AG20443 (cell line): ENCODE results near the gene NHS.
"Not testable (repeated sequence)": the region's sequence is repeated elsewhere in the genome, so short reads cannot be mapped to it uniquely, and the experiment has no call there.

ENCODE experiments used
- DNase-seq: peaks from one replicate; pipeline ENCODE4 v3.0.0; 2012; ENCODE audit warnings: low spot score, mixed read lengths

NHS gene

GRCh38 chrX:17549107-17549651 is 174.2 kb downstream of the NHS start:
- DNase-seq: no peak

- no peak for DNase-seq
Observed at GRCh38 chrX:17550011-17550410, 175.0 kb downstream of the NHS start.

GRCh38 chrX:17552044-17552650 is 177.1 kb downstream of the NHS start:
- DNase-seq: peak; percentile 24

GRCh38 chrX:17553469-17553868 is 178.5 kb downstream of the NHS start:
- peak; percentile 55 for DNase-seq

DNA sequence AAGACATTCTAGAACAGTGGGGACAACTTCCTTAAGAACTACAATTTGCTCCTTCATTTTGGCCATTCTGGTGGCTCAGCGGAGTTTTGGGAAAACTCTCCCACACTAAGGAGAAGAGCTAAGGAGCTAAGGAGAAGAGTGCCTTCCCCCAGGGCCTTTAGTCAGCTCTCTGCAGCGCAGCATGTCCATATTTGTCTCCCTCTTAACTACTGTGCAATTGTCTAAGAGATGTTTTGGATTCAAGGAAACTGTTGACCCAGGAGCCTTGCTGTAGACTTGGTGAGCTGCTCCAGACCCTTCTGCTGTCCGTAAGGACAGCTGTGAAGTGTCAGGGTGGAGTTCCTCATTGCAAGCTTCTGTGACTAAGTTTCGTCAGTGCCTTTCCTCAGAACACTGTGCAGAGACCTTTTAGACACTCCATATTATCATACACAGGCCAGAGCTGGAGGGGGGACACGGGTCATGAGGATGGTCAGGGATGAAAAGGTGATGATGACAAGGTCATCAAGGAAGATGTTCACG is 179.0 kb downstream of the NHS start:
- no peak for DNase-seq

DNA sequence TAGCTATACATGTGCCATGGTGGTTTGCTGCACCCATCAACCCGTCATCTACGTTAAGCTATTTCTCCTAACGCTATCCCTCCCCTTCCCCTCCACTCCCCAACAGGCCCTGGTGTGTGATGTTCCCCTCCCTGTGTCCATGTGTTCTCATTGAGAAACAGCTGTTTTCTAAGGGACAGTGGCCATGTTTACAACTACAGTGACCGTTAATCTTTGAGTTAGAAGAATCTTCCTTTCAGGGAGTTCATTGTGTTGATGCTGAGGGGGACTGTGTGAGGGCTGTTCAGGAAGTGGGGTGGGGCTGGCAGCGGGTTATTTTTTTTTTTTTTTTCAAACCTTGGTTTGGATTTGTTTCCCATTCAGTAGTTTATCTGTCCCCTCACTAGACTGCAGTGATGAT is 179.9 kb downstream of the NHS start:
- no peak for DNase-seq

- no peak for DNase-seq
Observed at GRCh38 chrX:17555846-17556245, 180.8 kb downstream of the NHS start.

GRCh38 chrX:17559728-17560379 is 184.9 kb downstream of the NHS start:
- DNase-seq: peak; percentile 66

DNA sequence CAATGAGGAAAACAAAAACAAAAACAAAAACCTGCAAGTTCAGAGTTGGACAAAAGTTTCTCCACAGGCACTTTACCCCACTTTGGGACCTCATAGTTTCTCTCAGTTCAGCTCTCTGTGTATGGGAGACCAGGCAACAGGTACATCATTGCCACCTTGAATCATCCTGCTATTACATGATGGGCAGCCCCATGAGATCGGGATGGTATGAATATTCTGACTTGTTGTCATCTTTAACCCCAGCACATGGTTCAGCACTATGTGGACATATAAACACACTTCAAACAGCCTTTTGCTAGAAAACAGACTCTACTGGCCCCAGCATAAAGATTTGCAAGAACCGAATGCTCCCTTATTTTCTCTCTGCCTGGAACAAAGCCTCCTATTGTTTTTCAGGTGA is 185.4 kb downstream of the NHS start:
- no peak for DNase-seq

DNA sequence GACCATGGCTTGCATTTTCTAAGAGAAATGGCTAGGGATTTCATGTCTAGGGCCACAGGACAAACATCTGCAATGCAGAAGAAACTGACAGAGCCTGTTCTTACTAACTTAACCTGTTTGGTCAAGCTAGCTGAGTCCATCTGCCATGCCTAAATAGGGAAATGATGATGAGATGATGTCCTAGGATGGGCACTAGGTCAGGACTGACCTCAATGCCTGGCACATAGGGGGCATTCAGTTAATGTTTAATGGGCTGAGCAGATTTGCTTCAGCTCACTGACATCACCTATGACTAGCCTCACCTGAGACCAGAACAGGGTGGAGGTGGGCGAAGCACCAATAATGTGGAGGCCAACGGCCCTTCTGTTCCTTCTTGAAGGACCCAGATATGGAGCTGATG is 188.1 kb downstream of the NHS start:
- no peak for DNase-seq

DNA sequence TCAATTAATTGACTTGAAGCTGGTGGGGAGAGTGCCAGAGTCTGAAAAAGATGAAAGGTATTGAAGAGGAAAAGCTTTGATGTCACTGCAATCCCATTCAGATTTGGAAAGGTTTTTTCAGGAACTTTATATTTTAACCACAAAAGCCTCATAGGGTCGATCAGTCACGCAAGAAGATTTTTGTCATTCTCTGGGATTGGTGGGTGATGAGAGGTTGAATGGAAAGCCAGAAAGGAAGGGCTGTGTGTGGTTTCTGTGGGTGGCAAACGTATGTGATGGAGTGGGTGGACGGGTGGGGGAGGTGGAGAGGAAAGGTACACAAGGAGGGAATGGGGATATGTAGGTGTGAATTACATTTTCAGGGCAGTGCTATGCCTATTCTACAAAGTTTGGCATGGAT is 188.5 kb downstream of the NHS start:
- no peak for DNase-seq

- peak; percentile 18 for DNase-seq
Observed at GRCh38 chrX:17564689-17565409, 189.8 kb downstream of the NHS start.

DNA sequence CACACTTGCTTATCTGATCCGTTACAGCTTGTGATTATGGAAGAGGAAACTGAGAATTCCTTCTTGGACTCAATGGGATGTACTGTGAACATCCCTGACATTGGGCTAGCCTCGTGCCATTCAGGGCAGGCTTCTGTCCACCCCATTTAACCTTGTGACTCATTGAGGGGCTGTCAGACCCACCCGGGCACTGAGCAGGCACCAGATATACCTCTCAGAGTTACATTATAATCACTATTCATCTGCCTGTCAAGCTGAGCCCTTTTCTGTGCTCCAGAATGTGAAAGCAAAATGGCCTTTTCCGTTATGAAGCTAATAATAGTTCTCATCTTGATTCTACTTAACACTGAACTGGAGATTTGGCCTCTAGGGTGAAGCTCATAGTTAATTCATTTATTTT is 191.7 kb downstream of the NHS start:
- no peak for DNase-seq

DNA sequence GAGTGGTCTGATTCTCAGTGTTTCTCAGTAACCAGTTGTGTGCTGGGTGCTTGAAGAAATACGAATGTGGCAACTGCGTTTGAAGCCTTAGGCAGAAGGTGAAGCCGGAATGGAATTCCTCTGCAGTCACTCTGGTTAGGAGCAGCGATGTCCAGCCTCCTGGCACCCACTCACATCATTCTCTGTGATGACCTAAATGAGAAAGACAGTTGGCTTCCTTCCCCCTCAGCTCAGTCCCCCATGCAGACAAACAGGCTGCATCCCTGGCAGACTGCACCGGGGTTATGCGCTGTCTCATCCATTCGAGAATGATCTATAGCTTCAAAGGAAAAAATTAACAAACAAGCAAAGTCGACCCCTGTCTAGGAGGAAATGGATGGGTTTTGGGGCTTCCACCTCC is 192.2 kb downstream of the NHS start:
- DNase-seq: peak; percentile 14

- DNase-seq: no peak
Observed at GRCh38 chrX:17567821-17568220, 192.8 kb downstream of the NHS start.

DNA sequence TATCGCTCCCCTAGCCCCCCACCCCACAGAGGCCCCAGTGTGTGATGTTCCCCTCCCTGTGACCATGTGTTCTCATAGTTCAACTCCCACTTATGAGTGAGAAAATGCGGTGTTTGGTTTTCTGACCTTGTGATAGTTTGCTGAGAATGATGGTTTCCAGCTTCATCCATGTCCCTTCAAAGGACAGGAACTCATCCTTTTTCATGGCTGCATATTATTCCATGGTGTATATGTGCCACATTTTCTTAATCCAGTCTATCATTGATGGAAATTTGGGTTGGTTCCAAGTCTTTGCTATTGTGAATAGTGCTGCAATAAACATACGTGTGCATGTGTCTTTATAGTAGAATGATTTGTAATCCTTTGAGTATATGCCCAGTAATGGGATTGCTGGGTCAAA is 193.8 kb downstream of the NHS start:
- not testable (repeated sequence) for DNase-seq

GRCh38 chrX:17579026-17579425 is 204.0 kb downstream of the NHS start:
- peak; percentile 20 for DNase-seq

DNA sequence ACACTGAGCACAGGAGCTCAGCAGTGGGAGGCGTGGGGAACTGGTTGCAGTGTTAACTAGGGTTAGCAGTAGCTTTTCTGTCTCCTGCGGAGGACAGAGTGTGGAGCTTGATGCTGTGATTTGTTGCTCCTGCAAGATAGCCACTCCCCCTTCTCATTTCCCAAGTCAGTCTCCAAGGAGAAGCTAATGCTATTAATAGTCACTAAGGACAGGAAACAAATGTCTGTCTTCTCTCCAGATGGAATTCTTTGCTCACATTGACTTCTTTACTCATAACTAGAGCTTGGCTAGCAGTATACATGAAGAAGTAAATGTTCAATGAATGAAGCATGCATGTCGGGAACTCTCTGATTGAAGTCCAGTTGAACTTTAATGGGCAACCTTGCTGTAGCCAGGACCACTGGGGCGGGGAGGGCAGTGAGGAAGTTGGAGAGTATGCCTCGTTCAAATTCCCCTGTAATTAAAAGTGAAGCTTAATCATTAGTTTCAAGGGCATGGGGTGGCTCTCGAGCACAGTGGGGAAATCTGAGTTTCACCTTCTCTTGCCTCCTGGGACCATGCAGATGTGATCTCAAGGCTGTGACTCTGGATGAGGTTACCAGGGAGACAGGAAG is 205.6 kb downstream of the NHS start:
- peak; percentile 63 for DNase-seq

DNA sequence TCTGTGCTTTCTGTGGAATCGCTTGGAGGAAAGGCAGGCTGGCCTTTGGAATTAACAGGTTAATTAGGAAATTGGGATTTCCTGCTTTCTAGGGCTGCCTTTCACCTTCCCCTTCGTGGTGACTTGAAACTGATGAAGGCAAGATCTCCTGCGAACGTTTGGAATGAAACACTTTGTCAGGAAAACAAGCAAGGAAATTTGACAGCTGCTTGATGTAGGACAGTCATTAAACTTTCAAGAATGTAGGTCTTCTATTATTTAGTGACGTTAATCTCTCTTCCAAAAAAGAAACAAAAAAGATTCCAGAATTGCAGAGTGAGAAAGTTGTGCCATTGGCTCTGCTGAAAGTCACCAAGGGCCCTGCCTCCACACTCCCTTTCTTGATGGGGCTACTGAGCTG is 206.6 kb downstream of the NHS start:
- DNase-seq: no peak

GRCh38 chrX:17584248-17584681 is 209.3 kb downstream of the NHS start:
- DNase-seq: peak; percentile 39

DNA sequence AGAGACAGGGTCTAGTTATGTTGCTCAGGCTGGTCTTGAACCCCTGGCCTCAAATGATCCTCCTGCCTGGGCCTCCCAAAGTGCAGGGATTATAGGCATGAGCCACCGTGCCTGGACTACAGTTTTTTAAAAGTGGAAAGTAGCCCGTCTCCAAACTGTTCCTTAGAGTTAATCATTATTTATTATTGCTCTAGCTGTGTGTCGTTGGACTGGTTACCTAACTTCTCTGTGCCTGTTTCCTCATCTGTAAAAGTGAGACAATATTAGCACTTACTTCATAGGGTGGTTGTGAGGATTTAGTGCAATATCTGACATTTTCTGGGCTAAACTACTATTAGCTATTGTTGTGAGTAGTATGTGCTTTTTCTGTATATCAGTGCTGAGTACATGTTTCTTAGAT is 210.0 kb downstream of the NHS start:
- no peak for DNase-seq

- no peak for DNase-seq
Observed at GRCh38 chrX:17587366-17587765, 212.4 kb downstream of the NHS start.
